Esophagus muscularis mucosa (tissue), 3 donors: ENCODE measurements around the gene CELSR1.

Source experiments
- CTCF ChIP-seq, 3 experiments: fragments of 200-600 bp in 2 of 3; fragments of 450-650 bp in 1 of 3; sonication (generic) in 2 of 3; IDR thresholded peaks; one replicate each; pipeline ENCODE4 v1.5.1; 2017 to 2019; ENCODE audit warnings: antibody characterized with exemption in 3 of 3, mild to moderate bottlenecking in 2 of 3, moderate library complexity in 1 of 3
- POLR2A ChIP-seq: fragments of 450-650 bp; IDR thresholded peaks from one replicate; pipeline ENCODE4 v1.6.1; 2017; ENCODE audit warnings: antibody characterized with exemption, moderate library complexity, mild to moderate bottlenecking, low read depth
- POLR2AphosphoS5 ChIP-seq, 2 donors: sonication (generic); formaldehyde crosslinking; IDR thresholded peaks; one replicate each; pipeline ENCODE4 v1.6.1; 2017; ENCODE audit warnings: antibody characterized with exemption in 2 of 2

DNA sequence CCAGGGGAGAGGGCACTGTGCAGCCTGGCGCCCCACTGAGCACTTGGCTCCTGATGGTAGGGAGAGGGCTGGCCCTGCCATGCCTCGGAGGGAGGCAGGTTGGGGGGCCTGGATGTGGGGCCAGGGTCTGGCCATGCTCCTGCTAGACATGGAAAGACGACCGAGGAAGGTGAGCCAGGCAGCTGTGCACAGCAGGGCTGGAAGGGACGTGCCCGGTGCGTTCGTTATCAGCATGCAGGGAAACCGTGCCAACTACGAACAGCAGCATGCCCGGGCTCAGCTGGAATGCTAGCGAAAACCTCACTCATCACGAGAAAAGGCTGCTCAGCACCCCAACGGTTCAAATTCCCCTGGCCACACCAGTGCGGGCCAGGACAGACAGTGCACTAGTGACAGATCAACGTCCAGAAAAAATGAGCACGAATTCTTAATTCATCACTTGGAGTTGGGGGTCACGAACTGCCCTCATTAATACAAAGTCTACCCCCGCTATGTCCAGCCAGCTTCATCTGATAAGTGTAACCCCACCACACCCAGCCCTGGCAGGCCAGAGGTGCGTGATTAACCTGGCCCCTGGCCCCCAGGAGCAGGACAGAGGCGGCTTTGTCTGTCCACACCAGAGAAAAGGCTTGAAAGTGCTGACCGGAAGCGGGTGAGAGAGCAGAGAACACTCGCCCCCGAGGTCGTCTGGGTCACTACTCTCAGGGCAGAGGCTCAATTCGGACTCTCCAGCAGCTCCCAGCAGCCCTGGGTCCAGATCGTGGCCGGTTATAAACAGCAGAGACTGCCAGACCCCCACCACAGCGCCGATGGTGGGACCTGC lies 84.2 kb downstream of the CELSR1 start:
- TF ChIP-seq CTCF (IDR thresholded peaks at IDR 0.05) (no peak), POLR2A (no peak), POLR2AphosphoS5 (IDR thresholded peaks at IDR 0.05) (no peak)
